NCI-H2029 treated with DMSO at 0.1 percent for 48 hours (cell line): Measurements from ENCODE around the gene COX10.

ENCODE experiments used
- DNase-seq: peaks from one replicate; lab custom pipeline; 2025; lab: John Stamatoyannopoulos, UW

The COX10 gene

GRCh38 chr17:14070344-14070984 lies 1.2 kb downstream of the COX10 start:
- no peak for DNase-seq

GRCh38 chr17:14072881-14073280 lies 3.6 kb downstream of the COX10 start:
- DNase-seq: no peak

- no peak for DNase-seq
Measured at GRCh38 chr17:14078027-14078426, 8.7 kb downstream of the COX10 start.

- DNase-seq: no peak
Measured at GRCh38 chr17:14080847-14081251, 11.5 kb downstream of the COX10 start.

- DNase-seq: no peak
Measured at GRCh38 chr17:14082848-14083247, 13.5 kb downstream of the COX10 start.

- no peak for DNase-seq
Measured at GRCh38 chr17:14084955-14085354, 15.7 kb downstream of the COX10 start.

GRCh38 chr17:14086189-14086588 lies 16.9 kb downstream of the COX10 start:
- DNase-seq: no peak

GRCh38 chr17:14089179-14089578 lies 19.9 kb downstream of the COX10 start:
- no peak for DNase-seq

- DNase-seq: no peak
Measured at GRCh38 chr17:14091367-14091766, 22.1 kb downstream of the COX10 start.

GRCh38 chr17:14092808-14093207 lies 23.5 kb downstream of the COX10 start:
- DNase-seq: no peak

GRCh38 chr17:14094676-14095601 lies 25.6 kb downstream of the COX10 start:
- DNase-seq: no peak

GRCh38 chr17:14095631-14096030 lies 26.3 kb downstream of the COX10 start:
- DNase-seq: no peak

- peak; percentile 12 for DNase-seq
Measured at GRCh38 chr17:14098246-14098645, 28.9 kb downstream of the COX10 start.

- no peak for DNase-seq
Measured at GRCh38 chr17:14101976-14102375, 32.7 kb downstream of the COX10 start.

- DNase-seq: no peak
Measured at GRCh38 chr17:14103836-14104235, 34.5 kb downstream of the COX10 start.

- DNase-seq: no peak
Measured at GRCh38 chr17:14104734-14105133, 35.4 kb downstream of the COX10 start.

- no peak for DNase-seq
Measured at GRCh38 chr17:14107889-14108288, 38.6 kb downstream of the COX10 start.

- no peak for DNase-seq
Measured at GRCh38 chr17:14112407-14112806, 43.1 kb downstream of the COX10 start.

GRCh38 chr17:14113137-14113536 lies 43.8 kb downstream of the COX10 start:
- no peak for DNase-seq

- no peak for DNase-seq
Measured at GRCh38 chr17:14116263-14117024, 47.1 kb downstream of the COX10 start.

GRCh38 chr17:14118951-14119350 lies 49.6 kb downstream of the COX10 start:
- DNase-seq: no peak

GRCh38 chr17:14119546-14119945 lies 50.2 kb downstream of the COX10 start:
- DNase-seq: no peak

- DNase-seq: no peak
Measured at GRCh38 chr17:14121952-14122351, 52.6 kb downstream of the COX10 start.
